Neuronal stem cell (in vitro differentiated cells): Measurements from ENCODE around the gene CCDC85C.

Experiments used
- DNase-seq: peaks from one replicate; pipeline ENCODE4 v3.0.0-alpha.2; 2013; ENCODE audit warnings: low spot score
- H2AFZ ChIP-seq: one replicate; pipeline ENCODE4 v1.6.1; 2013; ENCODE audit warnings: mild to moderate bottlenecking, low read length, inconsistent platforms
- H2AK5ac ChIP-seq: 2 replicates; pipeline ENCODE4 v1.6.1; 2013; ENCODE audit warnings: low read depth, mild to moderate bottlenecking, inconsistent platforms, low read length, moderate library complexity, mixed read lengths
- H2BK120ac ChIP-seq: 2 replicates; pipeline ENCODE4 v1.6.1; 2013; ENCODE audit warnings: low read depth, mild to moderate bottlenecking, inconsistent platforms, low read length, moderate library complexity, mixed read lengths
- H2BK12ac ChIP-seq: one replicate; pipeline ENCODE4 v1.6.1; 2013; ENCODE audit warnings: low read length, inconsistent platforms
- H2BK15ac ChIP-seq: 2 replicates; pipeline ENCODE4 v1.6.1; 2013; ENCODE audit warnings: mild to moderate bottlenecking, low read length, inconsistent platforms, mixed read lengths
- H2BK5ac ChIP-seq: one replicate; pipeline ENCODE4 v1.6.1; 2013; ENCODE audit warnings: inconsistent platforms, mild to moderate bottlenecking, low read length, moderate library complexity
- H3K14ac ChIP-seq: one replicate; pipeline ENCODE4 v1.6.1; 2013; ENCODE audit warnings: low read length, inconsistent platforms
- H3K18ac ChIP-seq: 2 replicates; pipeline ENCODE4 v1.6.1; 2013; ENCODE audit warnings: low read length, inconsistent platforms
- H3K23ac ChIP-seq: 2 replicates; pipeline ENCODE4 v1.6.1; 2013; ENCODE audit warnings: low read depth, mild to moderate bottlenecking, mixed read lengths, low read length, inconsistent platforms; ENCODE audit not compliant: poor library complexity
- H3K27ac ChIP-seq: replicated peaks from 3 replicates; pipeline ENCODE4 v1.5.1; 2013; ENCODE audit warnings: low read length, inconsistent platforms
- H3K27me3 ChIP-seq, 3 experiments: 2 replicates each; pipeline ENCODE4 v1.6.1; 2013; ENCODE audit warnings: low read length in 3 of 3, mild to moderate bottlenecking in 2 of 3, inconsistent platforms in 1 of 3, low read depth in 1 of 3, mixed read lengths in 1 of 3, moderate library complexity in 1 of 3; ENCODE audit not compliant: control insufficient read depth in 3 of 3, insufficient read depth in 3 of 3
- H3K36me3 ChIP-seq, 2 donors: replicated peaks in 1 of 2; 2 replicates each; pipeline ENCODE4 v1.6.1; 2013; ENCODE audit warnings: low read length in 2 of 2; ENCODE audit not compliant: control insufficient read depth in 2 of 2, insufficient read depth in 2 of 2
- H3K4ac ChIP-seq: 2 replicates; pipeline ENCODE4 v1.6.1; 2013; ENCODE audit warnings: inconsistent platforms, mild to moderate bottlenecking, low read length, moderate library complexity
- H3K4me1 ChIP-seq, 2 donors: 1 replicate in 1 of 2; 2 replicates in 1 of 2; pipeline ENCODE4 v1.6.1; 2013; ENCODE audit warnings: low read length in 2 of 2, low read depth in 1 of 2; ENCODE audit not compliant: control insufficient read depth in 2 of 2, insufficient read depth in 1 of 2
- H3K4me2 ChIP-seq: one replicate; pipeline ENCODE4 v1.6.1; 2013; ENCODE audit warnings: mild to moderate bottlenecking, low read length, inconsistent platforms; ENCODE audit not compliant: insufficient read depth, poor library complexity, severe bottlenecking
- H3K4me3 ChIP-seq, 2 donors: 2 replicates each; pipeline ENCODE4 v1.5.1; 2013; ENCODE audit warnings: low read length in 2 of 2, mild to moderate bottlenecking in 2 of 2, inconsistent platforms in 1 of 2, moderate library complexity in 1 of 2
- H3K79me1 ChIP-seq: one replicate; pipeline ENCODE4 v1.6.1; 2013; ENCODE audit warnings: low read depth, mild to moderate bottlenecking, inconsistent platforms, low read length, moderate library complexity
- H3K9ac ChIP-seq: one replicate; pipeline ENCODE4 v1.6.1; 2013; ENCODE audit warnings: mild to moderate bottlenecking, low read depth, low read length, inconsistent platforms; ENCODE audit not compliant: poor library complexity
- H3K9me3 ChIP-seq, 2 donors: replicated peaks in 1 of 2; 2 replicates each; pipeline versions ENCODE3 to v1.6.1; 2013; ENCODE audit warnings: low read length in 2 of 2, mild to moderate bottlenecking in 2 of 2, inconsistent platforms in 1 of 2, low read depth in 1 of 2, mixed read lengths in 1 of 2, moderate library complexity in 1 of 2; ENCODE audit not compliant: control insufficient read depth in 2 of 2, insufficient read depth in 1 of 2
- H4K8ac ChIP-seq: one replicate; pipeline ENCODE4 v1.6.1; 2013; ENCODE audit warnings: low read depth, mild to moderate bottlenecking, inconsistent platforms, low read length, moderate library complexity
- H4K91ac ChIP-seq: one replicate; pipeline ENCODE4 v1.6.1; 2013; ENCODE audit warnings: low read length, low read depth, mild to moderate bottlenecking, inconsistent platforms; ENCODE audit not compliant: poor library complexity
- WGBS, 2 donors: extraction: QIAGEN DNeasy Blood & Tissue Kit; methylation state at CpG; one replicate each; pipeline ENCODE4 v1.1.7; 2013; ENCODE audit warnings: missing lambda C conversion rate in 2 of 2, mixed read lengths in 1 of 2; ENCODE audit not compliant: insufficient read length in 2 of 2, insufficient replicate concordance in 1 of 2; ENCODE audit errors: extremely low coverage in 2 of 2; 5-methylcytosine and 5-hydroxymethylcytosine counted together

Gene CCDC85C

DNA sequence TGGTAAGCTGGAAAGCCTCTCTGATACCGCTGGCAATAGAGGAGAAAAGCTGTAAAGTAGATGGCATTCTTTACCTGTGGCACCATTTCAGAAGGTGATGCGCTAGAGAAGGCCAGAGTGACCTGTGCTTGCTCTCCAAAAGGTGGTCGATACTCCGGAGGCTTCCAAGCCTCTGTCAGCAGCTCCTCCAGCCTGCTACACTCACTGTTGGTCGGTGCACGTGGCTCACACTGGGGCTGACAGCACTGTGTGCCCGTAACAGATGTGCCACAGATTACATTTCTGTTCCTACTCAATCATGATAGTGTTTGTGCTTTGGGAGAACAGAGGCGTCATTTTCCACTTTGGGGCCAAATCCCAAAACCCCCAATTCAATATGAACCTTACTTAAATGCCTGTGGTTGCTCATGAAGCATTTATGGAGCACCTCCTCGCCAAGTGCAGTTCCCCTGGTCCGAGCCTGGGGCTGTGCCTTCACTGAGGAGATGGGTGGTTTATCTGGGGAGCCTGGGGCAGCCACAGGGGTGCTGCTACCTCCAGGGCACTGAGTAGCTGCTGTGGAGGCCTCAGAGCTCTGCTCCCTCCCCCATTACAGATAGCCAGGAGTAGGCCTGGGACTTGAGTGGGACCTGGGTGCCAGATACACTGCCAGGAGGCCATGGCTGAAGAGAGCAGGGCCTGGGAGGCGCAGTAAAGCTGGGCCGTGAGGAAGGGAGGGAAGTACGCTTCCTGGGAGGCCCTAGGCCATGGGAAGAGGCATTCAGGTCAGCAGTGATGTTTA, 96.0 kb downstream of the CCDC85C start:
- Histone ChIP-seq H4K91ac (no peak overlapping the region), H3K36me3 (peaks cover 49 to 95% of the 10 kb centered on the region in 2 donors), H3K79me1 (peaks cover 4% of the 10 kb centered on the region), H3K14ac (no peak overlapping the region), H3K23ac (no peak overlapping the region), H4K8ac (no peak overlapping the region), H3K4me3 (no peak overlapping the region), H2AK5ac (no peak overlapping the region), H2BK12ac (peak overlapping the region; percentile 53), H3K4me1 (no peaks in the 10 kb centered on the region), H3K18ac (peak overlapping the region; percentile 46), H2AFZ (no peak overlapping the region), H3K4ac (no peak overlapping the region), H3K9ac (no peak overlapping the region), H2BK120ac (no peak overlapping the region), H3K27me3 (no peaks in the 10 kb centered on the region), H3K4me2 (no peak overlapping the region), H3K9me3 (no peaks in the 10 kb centered on the region), H3K27ac (peak overlapping the region; percentile 14), H2BK15ac (no peak overlapping the region), H2BK5ac (no peak overlapping the region)
- DNase-seq = no peak
- WGBS, 2 donors = no CpG with 5 or more reads among the region's 13 CpGs

DNA sequence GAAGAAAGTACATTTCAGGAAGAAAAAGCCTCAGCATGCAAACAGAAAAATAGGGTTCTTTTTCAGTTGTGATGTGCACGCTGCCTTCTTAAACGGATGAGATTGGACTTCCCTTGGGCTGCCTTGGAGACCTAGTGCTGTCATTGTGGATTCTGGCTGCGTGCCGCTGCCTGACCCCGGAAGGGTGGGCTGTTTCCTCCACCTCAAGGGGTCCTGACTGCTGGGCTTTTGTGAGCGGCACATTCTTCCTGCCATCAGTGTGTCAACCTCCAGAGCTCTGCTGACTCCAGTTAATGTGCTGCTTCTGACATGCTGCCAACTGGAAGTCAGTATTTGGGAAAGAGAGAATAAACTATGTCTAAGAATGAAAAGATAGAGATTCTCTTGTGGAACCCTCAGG, 97.7 kb downstream of the CCDC85C start:
- Histone ChIP-seq H3K27ac (no peak overlapping the region), H3K36me3 (peaks cover 50 to 95% of the 10 kb centered on the region in 2 donors), H4K8ac (no peak overlapping the region), H3K4me1 (no peaks in the 10 kb centered on the region), H3K9me3 (no peaks in the 10 kb centered on the region), H3K23ac (no peak overlapping the region), H2BK120ac (no peak overlapping the region), H2AK5ac (no peak overlapping the region), H3K4ac (no peak overlapping the region), H3K4me2 (no peak overlapping the region), H3K27me3 (no peaks in the 10 kb centered on the region), H3K4me3 (no peak overlapping the region), H2BK15ac (no peak overlapping the region), H2BK5ac (no peak overlapping the region), H3K18ac (no peak overlapping the region), H3K79me1 (peaks cover 4% of the 10 kb centered on the region), H3K14ac (no peak overlapping the region), H3K9ac (no peak overlapping the region), H2BK12ac (no peak overlapping the region), H2AFZ (no peak overlapping the region), H4K91ac (no peak overlapping the region)
- WGBS, 2 donors = no CpG with 5 or more reads among the region's 6 CpGs
- no peak for DNase-seq

DNA sequence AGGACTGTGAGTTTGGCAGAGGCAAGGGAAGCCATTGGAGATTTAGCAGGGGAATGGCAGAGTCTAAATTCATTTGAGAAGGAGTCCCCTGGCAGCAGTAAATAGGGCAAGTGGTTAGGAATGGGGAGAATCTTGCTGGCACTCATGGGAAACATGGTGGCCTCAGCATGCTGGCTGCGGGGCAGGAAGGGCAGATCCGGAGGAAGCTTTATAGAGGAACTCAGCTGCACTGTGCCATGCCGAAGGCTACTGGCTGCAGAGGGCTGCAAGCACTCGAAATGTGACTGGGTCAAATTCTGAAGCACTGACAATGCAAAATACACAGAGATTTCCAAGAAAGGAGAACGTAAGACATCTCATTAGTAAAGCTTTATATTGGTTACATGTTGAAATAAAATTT, 98.9 kb downstream of the CCDC85C start:
- Histone ChIP-seq H3K14ac (no peak overlapping the region), H3K23ac (no peak overlapping the region), H3K18ac (no peak overlapping the region), H3K4ac (no peak overlapping the region), H3K4me1 (no peaks in the 10 kb centered on the region), H2BK120ac (no peak overlapping the region), H3K9ac (no peak overlapping the region), H4K8ac (no peak overlapping the region), H2BK15ac (no peak overlapping the region), H4K91ac (no peak overlapping the region), H3K4me2 (no peak overlapping the region), H3K4me3 (no peak overlapping the region), H2AFZ (no peak overlapping the region), H3K9me3 (no peaks in the 10 kb centered on the region), H3K27me3 (no peaks in the 10 kb centered on the region), H2BK12ac (no peak overlapping the region), H3K27ac (no peak overlapping the region), H2AK5ac (no peak overlapping the region), H3K36me3 (peaks cover 54 to 100% of the 10 kb centered on the region in 2 donors), H3K79me1 (peaks cover 4% of the 10 kb centered on the region), H2BK5ac (no peak overlapping the region)
- no peak for DNase-seq
- WGBS, 2 donors = no CpG with 5 or more reads among the region's 5 CpGs

DNA sequence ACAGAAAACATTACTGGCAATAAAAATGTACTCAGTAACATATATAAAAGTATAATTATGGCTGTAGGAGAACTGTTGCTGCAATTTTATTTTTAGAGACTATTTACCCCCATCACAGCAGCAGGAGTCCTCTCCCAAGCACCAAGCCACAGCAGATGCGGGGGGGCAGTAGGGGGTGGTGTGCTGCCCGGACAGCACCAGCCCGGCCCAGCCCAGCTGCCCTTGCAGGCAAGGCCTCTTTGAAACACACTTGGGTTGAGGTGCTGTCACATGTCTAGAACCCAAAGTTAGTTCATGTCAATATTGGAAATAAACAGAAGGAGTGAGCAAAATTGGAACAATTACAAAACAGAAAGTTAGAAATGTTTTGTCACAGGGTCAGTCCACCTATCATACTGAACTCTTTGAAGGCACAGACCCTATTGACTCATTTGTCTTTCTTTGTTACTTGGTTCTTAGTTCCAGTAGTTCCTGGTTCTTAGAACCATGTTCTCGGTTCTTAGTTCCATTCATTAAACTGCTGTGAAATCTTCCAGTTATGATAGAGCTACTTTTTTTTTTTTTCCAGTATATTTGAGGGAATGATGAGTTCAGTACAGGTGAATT, 100.1 kb downstream of the CCDC85C start:
- H3K4ac ChIP-seq = no peak overlapping the region
- no peak overlapping the region for H3K18ac ChIP-seq
- peaks cover 51 to 99% of the 10 kb centered on the region in 2 donors for H3K36me3 ChIP-seq
- H2BK5ac ChIP-seq = no peak overlapping the region
- no CpG with 5 or more reads among the region's 4 CpGs for WGBS, 2 donors
- no peak overlapping the region for H2BK12ac ChIP-seq
- no peak overlapping the region for H3K4me3 ChIP-seq
- no peak overlapping the region for H2BK15ac ChIP-seq
- H3K9me3 ChIP-seq = no peaks in the 10 kb centered on the region
- H3K4me1 ChIP-seq = no peaks in the 10 kb centered on the region
- H4K8ac ChIP-seq = no peak overlapping the region
- no peak overlapping the region for H4K91ac ChIP-seq
- peaks cover 4% of the 10 kb centered on the region for H3K79me1 ChIP-seq
- H2BK120ac ChIP-seq = no peak overlapping the region
- H2AFZ ChIP-seq = no peak overlapping the region
- H3K23ac ChIP-seq = no peak overlapping the region
- H3K4me2 ChIP-seq = no peak overlapping the region
- no peak overlapping the region for H3K9ac ChIP-seq
- no peak overlapping the region for H3K14ac ChIP-seq
- no peak overlapping the region for H3K27ac ChIP-seq
- no peak for DNase-seq
- H3K27me3 ChIP-seq = no peaks in the 10 kb centered on the region
- no peak overlapping the region for H2AK5ac ChIP-seq
